SK-N-SH (cell line): ENCODE results near the gene HOXD10.

Experiments used
- ELF1 ChIP-seq: IDR thresholded peaks from 2 replicates; pipeline ENCODE4 v1.4.0; 2012
- EP300 ChIP-seq, 2 experiments: IDR thresholded peaks; 2 replicates each; pipeline versions ENCODE4 v1.4.0 to v1.6.1; 2012; ENCODE audit warnings: borderline replicate concordance in 1 of 2, low read depth in 1 of 2, low read length in 1 of 2
- FOXJ3 ChIP-seq: sonication (generic); formaldehyde crosslinking; IDR thresholded peaks from 2 replicates; pipeline ENCODE4 v1.5.1; 2020; ENCODE audit warnings: mild to moderate bottlenecking, missing genetic modification reagents
- FOXM1 ChIP-seq: IDR thresholded peaks from 2 replicates; pipeline ENCODE4 v1.4.0; 2012; ENCODE audit warnings: low read depth, mild to moderate bottlenecking
- POLR2AphosphoS5 ChIP-seq: IDR thresholded peaks from 2 replicates; pipeline ENCODE4 v1.6.1; 2012; ENCODE audit warnings: low read depth, low read length
- RAD21 ChIP-seq: IDR thresholded peaks from 2 replicates; pipeline ENCODE4 v1.6.1; 2012; ENCODE audit warnings: mild to moderate bottlenecking, low read length
- SIN3A ChIP-seq: IDR thresholded peaks from 2 replicates; pipeline ENCODE4 v1.6.1; 2012; ENCODE audit warnings: low read depth, mild to moderate bottlenecking, low read length, moderate library complexity, borderline replicate concordance
- TEAD4 ChIP-seq: IDR thresholded peaks from 2 replicates; pipeline ENCODE4 v1.4.0; 2012; ENCODE audit warnings: mild to moderate bottlenecking, borderline replicate concordance; ENCODE audit not compliant: insufficient read depth
- USF2 ChIP-seq: fragments of 150-350 bp; IDR thresholded peaks from 2 replicates; pipeline ENCODE4 v1.6.1; 2017; ENCODE audit warnings: antibody characterized with exemption, low read length, low read depth, borderline replicate concordance
- YY1 ChIP-seq: IDR thresholded peaks from 2 replicates; pipeline ENCODE4 v1.4.0; 2012; ENCODE audit warnings: low read depth, mild to moderate bottlenecking
- TF ChIP-seq, protein P1 (sequence below): fragments of 200-600 bp; sonication (generic); IDR thresholded peaks from 2 replicates; pipeline ENCODE4 v1.6.1; 2017; ENCODE audit warnings: antibody characterized with exemption, mild to moderate bottlenecking, moderate library complexity
- TF ChIP-seq, protein P2 (sequence below): IDR thresholded peaks from 2 replicates; pipeline ENCODE4 v1.4.0; 2012; ENCODE audit warnings: low read depth, borderline replicate concordance
- TF ChIP-seq, protein P3 (sequence below): IDR thresholded peaks from 2 replicates; pipeline ENCODE4; 2012

GRCh38 chr2:176122052-176122682 is 5.6 kb downstream of the HOXD10 start:
- TF ChIP-seq FOXJ3 (no peak), RAD21 (no peak), TEAD4 (no peak), YY1 (peak; percentile 47; the same call in 1 of the 2 replicates), USF2 (peak; percentile 69), EP300 (IDR thresholded peaks at IDR 0.05; ENCODE audit: borderline replicate concordance in 1 of 2, low read depth in 1 of 2, low read length in 1 of 2) (no peak), SIN3A (no peak), POLR2AphosphoS5 (no peak), FOXM1 (no peak), ELF1 (0 out of 2 replicates have a peak, but pooled peaks have one; percentile 24)
- TF ChIP-seq, protein P1, sequence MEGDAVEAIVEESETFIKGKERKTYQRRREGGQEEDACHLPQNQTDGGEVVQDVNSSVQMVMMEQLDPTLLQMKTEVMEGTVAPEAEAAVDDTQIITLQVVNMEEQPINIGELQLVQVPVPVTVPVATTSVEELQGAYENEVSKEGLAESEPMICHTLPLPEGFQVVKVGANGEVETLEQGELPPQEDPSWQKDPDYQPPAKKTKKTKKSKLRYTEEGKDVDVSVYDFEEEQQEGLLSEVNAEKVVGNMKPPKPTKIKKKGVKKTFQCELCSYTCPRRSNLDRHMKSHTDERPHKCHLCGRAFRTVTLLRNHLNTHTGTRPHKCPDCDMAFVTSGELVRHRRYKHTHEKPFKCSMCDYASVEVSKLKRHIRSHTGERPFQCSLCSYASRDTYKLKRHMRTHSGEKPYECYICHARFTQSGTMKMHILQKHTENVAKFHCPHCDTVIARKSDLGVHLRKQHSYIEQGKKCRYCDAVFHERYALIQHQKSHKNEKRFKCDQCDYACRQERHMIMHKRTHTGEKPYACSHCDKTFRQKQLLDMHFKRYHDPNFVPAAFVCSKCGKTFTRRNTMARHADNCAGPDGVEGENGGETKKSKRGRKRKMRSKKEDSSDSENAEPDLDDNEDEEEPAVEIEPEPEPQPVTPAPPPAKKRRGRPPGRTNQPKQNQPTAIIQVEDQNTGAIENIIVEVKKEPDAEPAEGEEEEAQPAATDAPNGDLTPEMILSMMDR = no peak; the same call in 1 of the 2 replicates
- TF ChIP-seq, protein P2, sequence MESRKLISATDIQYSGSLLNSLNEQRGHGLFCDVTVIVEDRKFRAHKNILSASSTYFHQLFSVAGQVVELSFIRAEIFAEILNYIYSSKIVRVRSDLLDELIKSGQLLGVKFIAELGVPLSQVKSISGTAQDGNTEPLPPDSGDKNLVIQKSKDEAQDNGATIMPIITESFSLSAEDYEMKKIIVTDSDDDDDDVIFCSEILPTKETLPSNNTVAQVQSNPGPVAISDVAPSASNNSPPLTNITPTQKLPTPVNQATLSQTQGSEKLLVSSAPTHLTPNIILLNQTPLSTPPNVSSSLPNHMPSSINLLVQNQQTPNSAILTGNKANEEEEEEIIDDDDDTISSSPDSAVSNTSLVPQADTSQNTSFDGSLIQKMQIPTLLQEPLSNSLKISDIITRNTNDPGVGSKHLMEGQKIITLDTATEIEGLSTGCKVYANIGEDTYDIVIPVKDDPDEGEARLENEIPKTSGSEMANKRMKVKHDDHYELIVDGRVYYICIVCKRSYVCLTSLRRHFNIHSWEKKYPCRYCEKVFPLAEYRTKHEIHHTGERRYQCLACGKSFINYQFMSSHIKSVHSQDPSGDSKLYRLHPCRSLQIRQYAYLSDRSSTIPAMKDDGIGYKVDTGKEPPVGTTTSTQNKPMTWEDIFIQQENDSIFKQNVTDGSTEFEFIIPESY = no peak
- TF ChIP-seq, protein P3, sequence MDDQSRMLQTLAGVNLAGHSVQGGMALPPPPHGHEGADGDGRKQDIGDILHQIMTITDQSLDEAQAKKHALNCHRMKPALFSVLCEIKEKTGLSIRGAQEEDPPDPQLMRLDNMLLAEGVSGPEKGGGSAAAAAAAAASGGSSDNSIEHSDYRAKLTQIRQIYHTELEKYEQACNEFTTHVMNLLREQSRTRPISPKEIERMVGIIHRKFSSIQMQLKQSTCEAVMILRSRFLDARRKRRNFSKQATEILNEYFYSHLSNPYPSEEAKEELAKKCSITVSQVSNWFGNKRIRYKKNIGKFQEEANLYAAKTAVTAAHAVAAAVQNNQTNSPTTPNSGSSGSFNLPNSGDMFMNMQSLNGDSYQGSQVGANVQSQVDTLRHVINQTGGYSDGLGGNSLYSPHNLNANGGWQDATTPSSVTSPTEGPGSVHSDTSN = peak; percentile 13; the same call in 1 of the 2 replicates
